GM13977 (cell line): ENCODE results near the gene ALG5.

ENCODE experiments used
- DNase-seq: peaks from one replicate; pipeline ENCODE4 v3.0.0; 2012; ENCODE audit warnings: low spot score
- in situ Hi-C: fragments of 300-500 bp; cut with MboI; formaldehyde crosslinking; loops from one replicate; pipeline ENCODE4 v1.12.0; 2022; ENCODE audit warnings: low sequenced_read_pairs, low pct_unique_long_range_greater_than_20kb, mixed read lengths, inconsistent platforms; ENCODE audit not compliant: unreplicated experiment
- TF ChIP-seq, protein P1 (sequence below): IDR thresholded peaks from 2 replicates; pipeline ENCODE4 v1.5.1; 2012; ENCODE audit warnings: mild to moderate bottlenecking, control low read depth; ENCODE audit not compliant: insufficient read depth; ENCODE audit errors: extremely low read depth, missing control alignments

The ALG5 gene

DNA sequence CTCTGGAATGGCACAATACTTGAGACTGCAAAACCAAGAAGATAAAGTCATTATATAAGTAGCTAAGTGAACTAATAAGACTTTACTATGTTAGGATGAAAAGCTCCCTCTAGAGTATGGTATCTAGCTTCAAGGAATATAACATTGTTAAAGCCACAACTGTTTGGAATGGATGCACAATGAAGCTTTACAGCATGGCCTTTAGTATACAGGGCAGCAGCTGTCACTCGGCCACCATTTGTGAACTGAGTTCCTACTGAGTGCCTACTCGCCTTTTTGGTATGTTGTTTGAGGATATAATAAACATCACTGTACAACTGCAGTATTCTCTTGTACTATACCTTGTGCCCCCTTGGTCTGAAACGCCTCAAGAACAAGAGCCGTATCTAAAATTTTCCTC lies 6.8 kb downstream of the ALG5 start:
- TF ChIP-seq, protein P1, sequence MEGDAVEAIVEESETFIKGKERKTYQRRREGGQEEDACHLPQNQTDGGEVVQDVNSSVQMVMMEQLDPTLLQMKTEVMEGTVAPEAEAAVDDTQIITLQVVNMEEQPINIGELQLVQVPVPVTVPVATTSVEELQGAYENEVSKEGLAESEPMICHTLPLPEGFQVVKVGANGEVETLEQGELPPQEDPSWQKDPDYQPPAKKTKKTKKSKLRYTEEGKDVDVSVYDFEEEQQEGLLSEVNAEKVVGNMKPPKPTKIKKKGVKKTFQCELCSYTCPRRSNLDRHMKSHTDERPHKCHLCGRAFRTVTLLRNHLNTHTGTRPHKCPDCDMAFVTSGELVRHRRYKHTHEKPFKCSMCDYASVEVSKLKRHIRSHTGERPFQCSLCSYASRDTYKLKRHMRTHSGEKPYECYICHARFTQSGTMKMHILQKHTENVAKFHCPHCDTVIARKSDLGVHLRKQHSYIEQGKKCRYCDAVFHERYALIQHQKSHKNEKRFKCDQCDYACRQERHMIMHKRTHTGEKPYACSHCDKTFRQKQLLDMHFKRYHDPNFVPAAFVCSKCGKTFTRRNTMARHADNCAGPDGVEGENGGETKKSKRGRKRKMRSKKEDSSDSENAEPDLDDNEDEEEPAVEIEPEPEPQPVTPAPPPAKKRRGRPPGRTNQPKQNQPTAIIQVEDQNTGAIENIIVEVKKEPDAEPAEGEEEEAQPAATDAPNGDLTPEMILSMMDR, result no peak
- in situ Hi-C loops, result no loop called here
- DNase-seq, result no peak

DNA sequence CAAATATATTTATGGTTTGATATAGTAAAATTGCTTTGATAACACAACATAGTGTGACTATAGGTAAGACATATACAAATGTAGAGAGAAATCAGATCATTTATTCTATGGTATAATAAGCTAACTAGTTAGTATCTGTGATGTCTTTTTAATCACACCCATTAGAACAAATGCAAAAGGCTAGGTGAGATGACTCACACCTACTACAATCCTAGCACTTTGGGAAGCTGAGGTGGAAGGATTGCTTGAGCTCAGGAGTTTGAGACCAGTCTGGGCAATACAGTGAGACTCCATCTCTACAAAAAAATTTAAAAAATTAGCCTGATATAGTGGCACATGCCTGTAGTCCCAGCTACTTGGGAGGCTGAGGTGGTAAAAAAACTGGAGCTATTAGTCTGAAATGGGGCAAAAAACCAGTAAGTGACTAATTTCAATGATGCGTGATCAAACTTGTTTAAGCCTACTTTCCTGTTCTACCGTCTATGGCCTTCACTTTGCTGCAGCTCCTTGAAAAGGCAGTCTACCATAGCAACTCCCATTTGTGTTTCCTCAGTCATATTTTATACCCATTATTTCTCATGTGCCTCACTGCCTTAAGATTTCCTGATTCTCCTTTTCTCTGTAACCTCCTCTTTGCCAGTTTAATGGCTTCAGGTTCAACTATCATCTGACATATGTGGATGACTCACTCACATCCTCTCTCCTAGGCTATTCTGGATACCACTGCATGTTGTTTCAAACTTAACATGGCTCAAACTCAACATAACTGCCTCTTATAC lies 12.5 kb downstream of the ALG5 start:
- TF ChIP-seq, protein P1, result no peak
- in situ Hi-C loops, result loop anchor here (10.0 kb wide), 1 partner anchor 132 kb away; no protein-coding TSS in a partner anchor
- no peak for DNase-seq

DNA sequence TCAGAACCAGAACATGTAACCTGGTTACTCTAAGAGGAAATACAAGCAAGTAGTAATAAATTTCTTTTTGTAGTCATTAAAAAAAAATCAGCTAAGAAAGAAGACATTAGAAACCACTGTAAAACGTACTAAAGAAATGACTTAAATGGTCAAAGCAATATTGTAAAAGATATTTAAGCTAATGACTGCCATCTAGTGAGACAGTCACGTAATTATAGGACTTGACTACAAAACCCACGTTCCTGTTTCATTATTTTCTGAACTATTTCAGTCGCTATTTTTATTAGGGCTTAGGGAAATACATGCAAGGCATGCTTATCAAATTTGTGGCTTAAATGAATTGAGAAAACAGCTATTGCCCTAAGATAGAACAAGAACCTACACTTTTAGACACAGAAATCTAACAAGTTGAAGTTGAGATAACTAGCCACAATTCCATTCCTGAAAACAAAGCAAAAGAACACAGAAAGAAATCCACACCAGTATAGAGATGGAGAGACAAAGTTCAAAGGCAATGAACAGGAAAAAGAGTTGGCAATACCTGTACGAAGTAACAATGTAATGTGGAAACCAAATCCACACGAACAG lies 17.9 kb downstream of the ALG5 start:
- DNase-seq, result peak; percentile 37
- in situ Hi-C loops, result loop anchor here (10.0 kb wide), 1 partner anchor 126 kb away; no protein-coding TSS in a partner anchor
- TF ChIP-seq, protein P1, result peak; percentile 54

DNA sequence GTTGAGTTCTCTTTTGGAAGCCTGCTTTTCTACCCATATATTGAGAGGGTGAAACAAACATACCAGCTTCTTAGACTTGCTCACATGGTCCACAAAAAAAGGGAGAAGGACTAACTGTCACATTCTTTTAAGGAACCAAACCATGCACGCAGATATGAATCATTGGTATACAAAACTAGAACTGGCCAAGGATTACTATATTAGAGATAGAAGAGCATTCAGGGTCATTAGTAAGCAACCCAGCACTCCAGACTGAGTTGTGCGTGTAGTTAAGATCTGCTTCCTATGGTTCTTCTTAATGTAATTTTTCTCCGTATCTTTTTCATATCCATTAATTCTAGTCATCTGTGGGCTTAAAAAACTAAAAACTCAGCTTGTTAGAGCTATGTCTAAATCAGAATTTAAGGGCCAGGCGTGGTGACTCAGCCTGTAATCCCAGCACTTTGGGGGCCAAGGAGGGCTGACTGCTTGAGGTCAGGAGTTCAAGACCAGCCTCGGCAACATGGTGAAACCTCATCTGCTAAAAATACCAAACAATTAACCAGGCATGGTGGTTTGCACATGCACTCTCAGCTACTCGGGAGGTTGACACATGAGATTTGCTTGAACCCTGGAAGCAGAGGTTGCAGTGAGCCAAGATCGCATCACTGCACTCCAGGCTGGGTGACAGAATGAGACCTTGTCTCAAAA lies 19.6 kb downstream of the ALG5 start:
- in situ Hi-C loops, result loop anchor here (10.0 kb wide), 1 partner anchor 125 kb away; no protein-coding TSS in a partner anchor
- TF ChIP-seq, protein P1, result no peak
- DNase-seq, result no peak

DNA sequence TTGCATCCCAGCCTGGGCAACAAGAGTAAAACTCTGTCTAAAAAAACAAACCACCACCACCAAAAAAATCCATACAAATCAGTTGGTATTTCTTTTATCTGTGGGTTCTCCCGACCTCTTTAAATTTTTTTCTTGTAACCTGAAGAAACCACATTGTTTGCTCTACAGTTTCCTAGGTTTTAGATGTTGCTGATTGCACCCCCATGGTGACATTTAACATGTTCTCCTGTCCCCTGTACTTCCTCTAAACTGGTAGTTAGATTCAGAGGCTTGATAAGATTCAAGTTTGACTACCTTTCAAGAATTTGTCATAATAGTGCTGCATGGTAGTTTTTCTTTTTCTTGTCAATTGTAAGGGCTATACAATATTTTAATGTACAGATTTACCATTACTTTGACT lies 24.0 kb downstream of the ALG5 start:
- in situ Hi-C loops, result no loop called here
- TF ChIP-seq, protein P1, result no peak
- no peak for DNase-seq

DNA sequence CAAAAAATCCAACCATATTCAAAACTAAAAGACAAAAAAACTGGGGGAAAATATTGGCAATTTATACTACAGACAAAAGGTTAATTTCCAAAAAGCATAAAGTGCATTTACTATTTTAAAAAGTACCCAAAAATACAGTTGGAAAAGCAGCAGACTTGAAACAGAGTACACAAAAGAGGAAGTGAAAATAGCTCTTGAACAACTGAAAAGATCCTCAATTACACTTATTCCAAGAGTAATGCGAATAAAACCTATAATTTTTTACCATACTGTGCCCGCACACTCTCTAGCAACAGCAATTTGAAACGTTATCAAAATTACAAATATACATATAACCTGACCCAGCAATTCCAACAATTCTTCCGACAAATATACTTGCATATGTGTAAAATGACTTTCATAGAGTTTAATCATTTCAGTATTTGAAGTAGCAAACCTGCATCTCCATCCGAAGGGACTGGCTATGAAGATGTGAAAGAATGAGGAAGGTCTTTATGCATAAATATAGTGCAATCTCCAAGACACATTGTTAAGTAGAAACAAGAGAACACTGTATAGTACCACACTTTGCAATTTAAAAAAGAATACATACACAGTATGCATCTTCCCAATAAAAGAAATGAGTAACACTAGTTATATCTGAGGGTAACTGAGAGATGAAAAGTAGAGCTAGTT lies 25.4 kb downstream of the ALG5 start:
- DNase-seq, result peak; percentile 19
- in situ Hi-C loops, result no loop called here
- TF ChIP-seq, protein P1, result no peak
